ENCODE results near the gene UNK.

DNA sequence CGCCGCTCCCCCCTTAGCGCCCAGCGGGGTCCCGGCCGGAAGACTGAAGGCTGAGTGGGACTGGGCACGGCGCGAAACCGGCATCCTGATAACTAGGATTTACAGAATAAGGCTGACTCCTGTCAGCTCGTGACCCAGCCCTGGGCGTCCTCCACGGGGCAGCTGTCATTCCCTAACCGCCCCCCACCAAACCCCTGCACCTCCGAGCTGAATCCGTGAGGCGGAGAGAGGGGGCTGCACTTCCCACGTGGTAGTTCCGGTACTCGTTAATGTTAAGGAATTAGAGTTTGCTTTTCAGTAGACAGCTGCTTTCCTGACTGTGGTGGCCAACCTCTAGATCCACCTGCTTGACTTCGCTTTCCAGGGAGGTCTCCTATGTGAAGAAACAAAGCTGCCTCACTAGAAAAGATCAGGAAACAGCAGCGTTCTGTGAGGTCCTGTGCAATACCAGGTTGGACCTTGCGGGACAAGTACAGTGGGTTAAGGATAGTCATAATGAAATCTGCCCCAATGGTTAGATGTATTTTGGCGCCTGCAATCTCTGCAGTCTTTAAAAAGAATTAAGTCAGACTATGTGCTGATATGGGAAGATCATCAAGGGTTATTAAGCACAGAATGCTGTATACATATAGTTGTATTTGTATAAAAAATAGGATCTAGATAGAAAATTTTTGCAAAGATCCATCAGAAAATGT lies 71.6 kb downstream of the UNK start:
- TF ChIP-seq, protein P1, sequence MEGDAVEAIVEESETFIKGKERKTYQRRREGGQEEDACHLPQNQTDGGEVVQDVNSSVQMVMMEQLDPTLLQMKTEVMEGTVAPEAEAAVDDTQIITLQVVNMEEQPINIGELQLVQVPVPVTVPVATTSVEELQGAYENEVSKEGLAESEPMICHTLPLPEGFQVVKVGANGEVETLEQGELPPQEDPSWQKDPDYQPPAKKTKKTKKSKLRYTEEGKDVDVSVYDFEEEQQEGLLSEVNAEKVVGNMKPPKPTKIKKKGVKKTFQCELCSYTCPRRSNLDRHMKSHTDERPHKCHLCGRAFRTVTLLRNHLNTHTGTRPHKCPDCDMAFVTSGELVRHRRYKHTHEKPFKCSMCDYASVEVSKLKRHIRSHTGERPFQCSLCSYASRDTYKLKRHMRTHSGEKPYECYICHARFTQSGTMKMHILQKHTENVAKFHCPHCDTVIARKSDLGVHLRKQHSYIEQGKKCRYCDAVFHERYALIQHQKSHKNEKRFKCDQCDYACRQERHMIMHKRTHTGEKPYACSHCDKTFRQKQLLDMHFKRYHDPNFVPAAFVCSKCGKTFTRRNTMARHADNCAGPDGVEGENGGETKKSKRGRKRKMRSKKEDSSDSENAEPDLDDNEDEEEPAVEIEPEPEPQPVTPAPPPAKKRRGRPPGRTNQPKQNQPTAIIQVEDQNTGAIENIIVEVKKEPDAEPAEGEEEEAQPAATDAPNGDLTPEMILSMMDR (conservative IDR thresholded peaks at IDR 0.05), result 0 out of 2 replicates have a peak, but pooled peaks have one; percentile 52
- TF ChIP-seq EZH2 (IDR thresholded peaks at IDR 0.05; ENCODE audit: low read depth), result no peak
